Hepatocyte (in vitro differentiated cells): Measurements from ENCODE around the gene MYO5A.

ENCODE experiments used
- EZH2 ChIP-seq: fragments of 200-600 bp; sonication (generic); IDR thresholded peaks from 2 replicates; pipeline ENCODE4 v1.6.1; 2016; ENCODE audit warnings: antibody characterized with exemption, mild to moderate bottlenecking, borderline replicate concordance
- EZH2phosphoT487 ChIP-seq: fragments of 200-600 bp; sonication (generic); IDR thresholded peaks from one replicate; pipeline ENCODE4 v1.6.1; 2018; ENCODE audit warnings: antibody characterized with exemption, mild to moderate bottlenecking, low read depth, moderate library complexity; ENCODE audit not compliant: unreplicated experiment, severe bottlenecking
- TF ChIP-seq, protein P1 (sequence below): fragments of 200-600 bp; sonication (generic); IDR thresholded peaks from 2 replicates; pipeline ENCODE4 v1.5.1; 2016; ENCODE audit warnings: antibody characterized with exemption, mild to moderate bottlenecking; ENCODE audit not compliant: poor library complexity

DNA sequence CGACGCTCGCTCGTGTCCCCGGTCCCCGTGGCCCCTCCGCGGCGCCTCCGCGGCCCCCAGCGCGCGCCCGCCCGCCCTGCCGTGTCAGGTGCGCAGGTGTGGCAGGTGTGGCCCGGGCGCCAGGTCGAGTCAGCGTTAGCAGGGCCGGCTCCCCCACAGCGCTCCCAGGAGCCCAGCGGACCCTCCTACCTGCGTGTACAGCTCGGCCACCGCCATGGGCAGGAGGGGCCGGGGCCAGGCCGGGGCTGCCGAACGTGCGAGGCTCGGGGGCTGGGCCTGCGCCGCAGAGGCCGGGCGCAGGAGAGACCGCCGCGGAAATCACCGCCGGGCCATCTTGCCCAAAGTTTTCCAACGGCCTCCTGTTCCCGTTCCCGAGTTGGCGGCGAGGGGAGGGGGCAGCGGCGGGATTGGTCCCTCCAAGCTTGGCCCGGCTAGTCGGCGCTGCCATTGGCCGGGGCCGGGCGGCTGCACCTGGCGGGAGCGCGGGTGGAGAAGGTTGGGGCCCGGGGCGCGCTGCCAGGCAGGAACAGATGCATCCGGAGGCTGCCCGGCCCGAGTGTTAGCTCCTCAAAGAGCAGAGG is 233.2 kb downstream of the MYO5A start, which contains the start of gene MYO5C:
- TF ChIP-seq, protein P1, sequence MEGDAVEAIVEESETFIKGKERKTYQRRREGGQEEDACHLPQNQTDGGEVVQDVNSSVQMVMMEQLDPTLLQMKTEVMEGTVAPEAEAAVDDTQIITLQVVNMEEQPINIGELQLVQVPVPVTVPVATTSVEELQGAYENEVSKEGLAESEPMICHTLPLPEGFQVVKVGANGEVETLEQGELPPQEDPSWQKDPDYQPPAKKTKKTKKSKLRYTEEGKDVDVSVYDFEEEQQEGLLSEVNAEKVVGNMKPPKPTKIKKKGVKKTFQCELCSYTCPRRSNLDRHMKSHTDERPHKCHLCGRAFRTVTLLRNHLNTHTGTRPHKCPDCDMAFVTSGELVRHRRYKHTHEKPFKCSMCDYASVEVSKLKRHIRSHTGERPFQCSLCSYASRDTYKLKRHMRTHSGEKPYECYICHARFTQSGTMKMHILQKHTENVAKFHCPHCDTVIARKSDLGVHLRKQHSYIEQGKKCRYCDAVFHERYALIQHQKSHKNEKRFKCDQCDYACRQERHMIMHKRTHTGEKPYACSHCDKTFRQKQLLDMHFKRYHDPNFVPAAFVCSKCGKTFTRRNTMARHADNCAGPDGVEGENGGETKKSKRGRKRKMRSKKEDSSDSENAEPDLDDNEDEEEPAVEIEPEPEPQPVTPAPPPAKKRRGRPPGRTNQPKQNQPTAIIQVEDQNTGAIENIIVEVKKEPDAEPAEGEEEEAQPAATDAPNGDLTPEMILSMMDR = no peak
- TF ChIP-seq EZH2 (no peak), EZH2phosphoT487 (no peak)
